ENCODE results near the gene PNKD. TPM values are rescaled to one million over a fixed set of nuclear protein-coding genes. Genes with fewer than 3 reads are reported as not detected.

The PNKD gene
- total RNA-seq, 2 experiments from 2014 or later = 20.4 to 21.4 TPM

GRCh38 chr2:218367415-218368149, 97.3 kb downstream of the PNKD start:
- H3K36me3 Mint-ChIP-seq (ENCODE audit: low read depth) = no peaks in the 10 kb centered on the region
- CTCF ChIA-PET = interaction anchor here (1.0 to 1.3 kb wide), 3 partner anchors 11 to 80 kb away, joined by 4 to 5 read pairs (median 4); partner anchors contain the start of gene CATIP
- H3K27me3 Mint-ChIP-seq (ENCODE audit: low read depth) = no peaks in the 10 kb centered on the region
- H3K27ac Mint-ChIP-seq = no peak overlapping the region
- intact Hi-C loops (cut with micrococcal nuclease) = loop anchor here (2.0 to 5.0 kb wide), 3 partner anchors 29 to 75 kb away; partner anchors contain the start of gene TMBIM1
- H3K9me3 Mint-ChIP-seq = no peaks in the 10 kb centered on the region
- DNase-seq = peak; percentile 84
- peak overlapping the region; percentile 73 for H3K4me3 Mint-ChIP-seq
- peaks cover 13% of the 10 kb centered on the region for H3K4me1 Mint-ChIP-seq (ENCODE audit: low read depth)

GRCh38 chr2:218368150-218368528, 97.8 kb downstream of the PNKD start:
- H3K27ac Mint-ChIP-seq = no peak overlapping the region

GRCh38 chr2:218368621-218369153, 98.4 kb downstream of the PNKD start:
- Mint-ChIP-seq H3K4me1 (ENCODE audit: low read depth) (peaks cover 13% of the 10 kb centered on the region), H3K4me3 (peak overlapping the region; percentile 73), H3K36me3 (ENCODE audit: low read depth) (no peaks in the 10 kb centered on the region), H3K27me3 (ENCODE audit: low read depth) (no peaks in the 10 kb centered on the region), H3K27ac (no peak overlapping the region), H3K9me3 (no peaks in the 10 kb centered on the region)
- CTCF ChIA-PET = no interaction called here
- intact Hi-C loops (cut with micrococcal nuclease) = loop anchor here (5.0 kb wide), 2 partner anchors 51 to 76 kb away; partner anchors contain the start of gene TMBIM1
- DNase-seq = no peak

More at GRCh38 chr2:218368150-218368528, 97.8 kb downstream of the PNKD start:
- peak overlapping the region; percentile 73 for H3K4me3 Mint-ChIP-seq
- H3K27me3 Mint-ChIP-seq (ENCODE audit: low read depth) = no peaks in the 10 kb centered on the region
- no peak for DNase-seq
- CTCF ChIA-PET = interaction anchor here (1.0 to 1.3 kb wide), 3 partner anchors 12 to 81 kb away, joined by 4 to 5 read pairs (median 4); partner anchors contain the start of gene CATIP
- peaks cover 13% of the 10 kb centered on the region for H3K4me1 Mint-ChIP-seq (ENCODE audit: low read depth)
- no peaks in the 10 kb centered on the region for H3K9me3 Mint-ChIP-seq
- H3K36me3 Mint-ChIP-seq (ENCODE audit: low read depth) = no peaks in the 10 kb centered on the region
- intact Hi-C loops (cut with micrococcal nuclease) = loop anchor here (5.0 kb wide), 2 partner anchors 51 to 76 kb away; partner anchors contain the start of gene TMBIM1

- H3K27ac Mint-ChIP-seq = no peak overlapping the region
Observed at GRCh38 chr2:218369330-218369729, 99.0 kb downstream of the PNKD start.

GRCh38 chr2:218370410-218371063, 100.2 kb downstream of the PNKD start:
- CTCF ChIA-PET = interaction anchor here (0.7 to 1.5 kb wide), 2 partner anchors 25 to 68 kb away, joined by 3 read pairs; no protein-coding TSS in a partner anchor

More at GRCh38 chr2:218369330-218369729, 99.0 kb downstream of the PNKD start:
- H3K36me3 Mint-ChIP-seq (ENCODE audit: low read depth) = no peaks in the 10 kb centered on the region
- intact Hi-C loops (cut with micrococcal nuclease) = loop anchor here (5.0 kb wide), 2 partner anchors 52 to 77 kb away; partner anchors contain the start of gene TMBIM1
- no peak overlapping the region for H3K4me3 Mint-ChIP-seq
- H3K9me3 Mint-ChIP-seq = no peaks in the 10 kb centered on the region
- CTCF ChIA-PET = interaction anchor here (1.5 kb wide), 1 partner anchor 26 kb away, joined by 3 read pairs; no protein-coding TSS in a partner anchor
- H3K27me3 Mint-ChIP-seq (ENCODE audit: low read depth) = no peaks in the 10 kb centered on the region
- DNase-seq = no peak
- H3K4me1 Mint-ChIP-seq (ENCODE audit: low read depth) = peaks cover 13% of the 10 kb centered on the region

GRCh38 chr2:218371983-218372350, 101.6 kb downstream of the PNKD start:
- H3K4me1 Mint-ChIP-seq (ENCODE audit: low read depth) = peaks cover 13% of the 10 kb centered on the region
- no peak overlapping the region for H3K4me3 Mint-ChIP-seq
- DNase-seq = no peak
- intact Hi-C loops (cut with micrococcal nuclease) = no loop called here
- H3K36me3 Mint-ChIP-seq (ENCODE audit: low read depth) = no peaks in the 10 kb centered on the region
- H3K27ac Mint-ChIP-seq = no peak overlapping the region
- no peaks in the 10 kb centered on the region for H3K9me3 Mint-ChIP-seq
- CTCF ChIA-PET = no interaction called here
- H3K27me3 Mint-ChIP-seq (ENCODE audit: low read depth) = no peaks in the 10 kb centered on the region

More at GRCh38 chr2:218370410-218371063, 100.2 kb downstream of the PNKD start:
- Mint-ChIP-seq H3K36me3 (ENCODE audit: low read depth) (no peaks in the 10 kb centered on the region), H3K4me1 (ENCODE audit: low read depth) (peaks cover 13% of the 10 kb centered on the region), H3K27me3 (ENCODE audit: low read depth) (no peaks in the 10 kb centered on the region), H3K9me3 (no peaks in the 10 kb centered on the region), H3K4me3 (no peak overlapping the region), H3K27ac (no peak overlapping the region)
- intact Hi-C loops (cut with micrococcal nuclease) = no loop called here
- DNase-seq = no peak

- Mint-ChIP-seq H3K27me3 (ENCODE audit: low read depth) (no peaks in the 10 kb centered on the region), H3K36me3 (ENCODE audit: low read depth) (no peaks in the 10 kb centered on the region), H3K9me3 (no peaks in the 10 kb centered on the region), H3K27ac (no peak overlapping the region), H3K4me3 (no peak overlapping the region), H3K4me1 (ENCODE audit: low read depth) (no peaks in the 10 kb centered on the region)
- intact Hi-C loops (cut with micrococcal nuclease) = no loop called here
- CTCF ChIA-PET = no interaction called here
- DNase-seq = no peak
Observed at GRCh38 chr2:218374795-218375194, 104.5 kb downstream of the PNKD start.

GRCh38 chr2:218375212-218375611, 104.9 kb downstream of the PNKD start:
- H3K9me3 Mint-ChIP-seq = no peaks in the 10 kb centered on the region
- CTCF ChIA-PET = no interaction called here

GRCh38 chr2:218378053-218378452, 107.7 kb downstream of the PNKD start:
- Mint-ChIP-seq H3K9me3 (no peaks in the 10 kb centered on the region), H3K36me3 (ENCODE audit: low read depth) (no peaks in the 10 kb centered on the region), H3K27ac (no peak overlapping the region), H3K27me3 (ENCODE audit: low read depth) (no peaks in the 10 kb centered on the region), H3K4me3 (no peak overlapping the region), H3K4me1 (ENCODE audit: low read depth) (no peaks in the 10 kb centered on the region)
- no peak for DNase-seq
- CTCF ChIA-PET = no interaction called here
- intact Hi-C loops (cut with micrococcal nuclease) = no loop called here

More at GRCh38 chr2:218375212-218375611, 104.9 kb downstream of the PNKD start:
- Mint-ChIP-seq H3K27me3 (ENCODE audit: low read depth) (no peaks in the 10 kb centered on the region), H3K4me1 (ENCODE audit: low read depth) (no peaks in the 10 kb centered on the region), H3K36me3 (ENCODE audit: low read depth) (no peaks in the 10 kb centered on the region), H3K27ac (no peak overlapping the region), H3K4me3 (no peak overlapping the region)
- intact Hi-C loops (cut with micrococcal nuclease) = no loop called here
- DNase-seq = no peak

- Mint-ChIP-seq H3K27me3 (ENCODE audit: low read depth) (no peaks in the 10 kb centered on the region), H3K4me3 (no peak within 1 kb of the TSS), H3K27ac (no peak within 1 kb of the TSS), H3K4me1 (ENCODE audit: low read depth) (no peaks in the 10 kb centered on the region), H3K9me3 (no peaks in the 10 kb centered on the region), H3K36me3 (ENCODE audit: low read depth) (no peaks in the 10 kb centered on the region)
- no peak for DNase-seq
- intact Hi-C loops (cut with micrococcal nuclease) = no loop called here
- CTCF ChIA-PET = interaction anchor here (1.2 kb wide), 1 partner anchor 24 kb away, joined by 4 read pairs; no protein-coding TSS in a partner anchor
Observed at GRCh38 chr2:218381916-218382366, 111.6 kb downstream of the PNKD start, which contains the start of gene SLC11A1. Gene SLC11A1, plus strand, starts transcription at chr2:218382273. Its CDS starts 96 bp downstream, at chr2:218382369.

GRCh38 chr2:218382785-218383184, 112.5 kb downstream of the PNKD start:
- no peaks in the 10 kb centered on the region for H3K9me3 Mint-ChIP-seq
- peaks cover 5% of the 10 kb centered on the region for H3K4me1 Mint-ChIP-seq (ENCODE audit: low read depth)
- no peak for DNase-seq
- no peaks in the 10 kb centered on the region for H3K36me3 Mint-ChIP-seq (ENCODE audit: low read depth)
- no peak overlapping the region for H3K4me3 Mint-ChIP-seq
- no peak overlapping the region for H3K27ac Mint-ChIP-seq
- no peaks in the 10 kb centered on the region for H3K27me3 Mint-ChIP-seq (ENCODE audit: low read depth)
- intact Hi-C loops (cut with micrococcal nuclease) = no loop called here
- CTCF ChIA-PET = no interaction called here

GRCh38 chr2:218383892-218384519, 113.7 kb downstream of the PNKD start:
- intact Hi-C loops (cut with micrococcal nuclease) = no loop called here
- Mint-ChIP-seq H3K36me3 (ENCODE audit: low read depth) (no peaks in the 10 kb centered on the region), H3K27me3 (ENCODE audit: low read depth) (no peaks in the 10 kb centered on the region), H3K9me3 (no peaks in the 10 kb centered on the region), H3K4me3 (no peak overlapping the region), H3K27ac (no peak overlapping the region), H3K4me1 (ENCODE audit: low read depth) (peaks cover 5% of the 10 kb centered on the region)
- CTCF ChIA-PET = no interaction called here
- no peak for DNase-seq
